HepG2 (cell line): ENCODE results near the gene CHEK1.

Experiments
- CREM ChIP-seq, 2 experiments: sonication (generic) in 1 of 2; formaldehyde crosslinking in 1 of 2; IDR thresholded peaks; 2 replicates each; pipeline versions ENCODE4 v1.4.0 to v1.6.1; 2016 to 2020; ENCODE audit warnings: antibody characterized with exemption in 1 of 2, mild to moderate bottlenecking in 1 of 2, missing genetic modification reagents in 1 of 2
- EHMT2 ChIP-seq: fragments of 200-600 bp; sonication (generic); IDR thresholded peaks from 2 replicates; pipeline ENCODE4 v1.7.0; 2017; ENCODE audit warnings: antibody characterized with exemption, low read depth, low read length, borderline replicate concordance
- GABPB1 ChIP-seq: IDR thresholded peaks from 2 replicates; pipeline ENCODE4 v1.6.1; 2016; ENCODE audit warnings: mild to moderate bottlenecking, missing genetic modification reagents, moderate library complexity, missing compliant biosample characterization
- JUND ChIP-seq: sonication (generic); formaldehyde crosslinking; IDR thresholded peaks from 2 replicates; pipeline ENCODE4 v1.8.0; 2022; ENCODE audit warnings: mild to moderate bottlenecking, missing genetic modification reagents
- KLF9 ChIP-seq: IDR thresholded peaks from 2 replicates; pipeline ENCODE4 v1.6.1; 2016; ENCODE audit warnings: low read depth
- PHF20 ChIP-seq: sonication (generic); formaldehyde crosslinking; IDR thresholded peaks from 2 replicates; pipeline ENCODE4 v1.5.0; 2020; ENCODE audit warnings: mild to moderate bottlenecking, missing genetic modification reagents
- POLR2A ChIP-seq, 2 experiments: IDR thresholded peaks; 2 replicates each; pipeline ENCODE4 v1.6.1; 2011; ENCODE audit warnings: low read depth in 2 of 2, low read length in 2 of 2, mild to moderate bottlenecking in 1 of 2, moderate library complexity in 1 of 2; ENCODE audit not compliant: insufficient read depth in 1 of 2
- TP53 ChIP-seq: sonication (generic); formaldehyde crosslinking; conservative IDR thresholded peaks from 2 replicates; pipeline ENCODE4 v1.4.0; 2020; ENCODE audit warnings: missing genetic modification reagents
- TF ChIP-seq, protein P1 (sequence below): IDR thresholded peaks from 2 replicates; pipeline ENCODE4 v1.6.1; 2012; ENCODE audit warnings: inconsistent platforms
- TF ChIP-seq, protein P2 (sequence below): sonication (generic); formaldehyde crosslinking; IDR thresholded peaks from 2 replicates; pipeline ENCODE4 v1.4.0; 2020; ENCODE audit warnings: missing genetic modification reagents

DNA sequence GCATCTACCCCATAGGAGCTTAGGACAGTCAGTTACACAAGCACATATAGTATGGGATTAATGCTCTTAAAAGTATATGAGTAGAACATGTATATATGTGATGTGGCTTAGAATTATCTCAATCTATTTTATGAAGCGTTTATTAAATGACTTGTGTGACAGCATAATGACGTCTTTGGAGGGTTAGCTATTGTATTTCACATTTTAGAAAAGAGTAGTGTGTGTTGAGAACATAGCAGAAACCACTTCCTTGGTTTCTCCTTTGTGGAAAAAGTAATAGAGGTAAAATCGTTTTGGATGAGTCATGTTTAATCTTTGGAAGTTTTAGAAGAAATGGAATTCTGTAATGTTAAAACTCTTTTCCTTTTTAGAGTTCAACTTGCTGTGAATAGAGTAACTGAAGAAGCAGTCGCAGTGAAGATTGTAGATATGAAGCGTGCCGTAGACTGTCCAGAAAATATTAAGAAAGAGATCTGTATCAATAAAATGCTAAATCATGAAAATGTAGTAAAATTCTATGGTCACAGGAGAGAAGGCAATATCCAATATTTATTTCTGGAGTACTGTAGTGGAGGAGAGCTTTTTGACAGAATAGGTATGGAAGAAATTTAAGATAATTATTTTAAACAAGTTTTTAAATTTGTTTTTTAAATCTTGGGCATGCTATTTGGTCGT lies 2.4 kb downstream of the CHEK1 start:
- TF ChIP-seq CREM (IDR thresholded peaks at IDR 0.05) (no peak), CREM (CRISPR knock-in tag; IDR thresholded peaks at IDR 0.05) (no peak), POLR2A (IDR thresholded peaks at IDR 0.05; ENCODE audit: insufficient read depth in 1 of 2, low read depth in 2 of 2, low read length in 2 of 2) (no peak), EHMT2 (no peak), PHF20 (no peak), GABPB1 (CRISPR knock-in tag) (no peak), JUND (CRISPR knock-in tag) (no peak), TP53 (no peak), KLF9 (CRISPR knock-in tag) (no peak)
- TF ChIP-seq, protein P1, sequence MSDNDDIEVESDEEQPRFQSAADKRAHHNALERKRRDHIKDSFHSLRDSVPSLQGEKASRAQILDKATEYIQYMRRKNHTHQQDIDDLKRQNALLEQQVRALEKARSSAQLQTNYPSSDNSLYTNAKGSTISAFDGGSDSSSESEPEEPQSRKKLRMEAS, result no peak
- TF ChIP-seq, protein P2, sequence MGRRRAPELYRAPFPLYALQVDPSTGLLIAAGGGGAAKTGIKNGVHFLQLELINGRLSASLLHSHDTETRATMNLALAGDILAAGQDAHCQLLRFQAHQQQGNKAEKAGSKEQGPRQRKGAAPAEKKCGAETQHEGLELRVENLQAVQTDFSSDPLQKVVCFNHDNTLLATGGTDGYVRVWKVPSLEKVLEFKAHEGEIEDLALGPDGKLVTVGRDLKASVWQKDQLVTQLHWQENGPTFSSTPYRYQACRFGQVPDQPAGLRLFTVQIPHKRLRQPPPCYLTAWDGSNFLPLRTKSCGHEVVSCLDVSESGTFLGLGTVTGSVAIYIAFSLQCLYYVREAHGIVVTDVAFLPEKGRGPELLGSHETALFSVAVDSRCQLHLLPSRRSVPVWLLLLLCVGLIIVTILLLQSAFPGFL, result no peak
